Measurements from ENCODE around the gene MATR3. TPM values are rescaled to one million over a fixed set of nuclear protein-coding genes. Genes with fewer than 3 reads are reported as not detected.

MATR3 gene
- total and polyA plus RNA-seq, 4 donors = 38.4 to 111 (median 69.7) TPM

- Histone ChIP-seq H3K9ac (ENCODE audit: low read depth in 1 of 2, low read length in 2 of 2) (no peak overlapping the region), H3K9me3 (ENCODE audit: control insufficient read depth in 4 of 4, low read length in 3 of 4) (no peaks in the 10 kb centered on the region), H3K27ac (ENCODE audit: low read depth in 1 of 2, low read length in 2 of 2) (no peak overlapping the region), H3K36me3 (ENCODE audit: control insufficient read depth in 4 of 4, insufficient read depth in 3 of 4, low read depth in 1 of 4, low read length in 3 of 4) (peaks cover 0 to 3% (median 2%) of the 10 kb centered on the region in 4 donors), H3K27me3 (ENCODE audit: control insufficient read depth in 4 of 4, insufficient read depth in 4 of 4, low read length in 3 of 4) (no peaks in the 10 kb centered on the region), H3K4me3 (ENCODE audit: low read depth in 1 of 3, low read length in 3 of 3) (no peak overlapping the region), H3K4me1 (ENCODE audit: control insufficient read depth in 4 of 4, insufficient read depth in 4 of 4, low read length in 3 of 4) (peaks cover 0 to 3% (median 1%) of the 10 kb centered on the region in 4 donors)
- DNase-seq (ENCODE audit: low spot score) = no peak
- no peak for TF ChIP-seq TAF1 (conservative IDR thresholded peaks at IDR 0.05)
- 88% methylated on average over 3 of the region's 3 CpGs for WGBS
These were observed 7.7 kb upstream of the MATR3 start for GRCh38 chr5:139285651-139286392.

GRCh38 chr5:139287890-139288635 lies 5.5 kb upstream of the MATR3 start:
- no peak overlapping the region for H3K9ac ChIP-seq (ENCODE audit: low read depth in 1 of 2, low read length in 2 of 2)
- no peak overlapping the region for H3K4me3 ChIP-seq (ENCODE audit: low read depth in 1 of 3, low read length in 3 of 3)
- H3K9me3 ChIP-seq (ENCODE audit: control insufficient read depth in 4 of 4, low read length in 3 of 4) = no peaks in the 10 kb centered on the region
- H3K4me1 ChIP-seq (ENCODE audit: control insufficient read depth in 4 of 4, insufficient read depth in 4 of 4, low read length in 3 of 4) = peaks cover 0 to 3% (median 1%) of the 10 kb centered on the region in 4 donors
- WGBS = 70% methylated on average over 10 of the region's 10 CpGs
- H3K27ac ChIP-seq (ENCODE audit: low read depth in 1 of 2, low read length in 2 of 2) = no peak overlapping the region
- TF ChIP-seq RAD21 (IDR thresholded peaks at IDR 0.05) = peak; percentile 79 to 81
- TF ChIP-seq HNF4A (conservative IDR thresholded peaks at IDR 0.05) = no peak
- no peak for DNase-seq (ENCODE audit: low spot score)
- H3K36me3 ChIP-seq (ENCODE audit: control insufficient read depth in 4 of 4, insufficient read depth in 3 of 4, low read depth in 1 of 4, low read length in 3 of 4) = peaks cover 0 to 3% (median under 1%) of the 10 kb centered on the region in 4 donors
- H3K27me3 ChIP-seq (ENCODE audit: control insufficient read depth in 4 of 4, insufficient read depth in 4 of 4, low read length in 3 of 4) = no peaks in the 10 kb centered on the region

DNA sequence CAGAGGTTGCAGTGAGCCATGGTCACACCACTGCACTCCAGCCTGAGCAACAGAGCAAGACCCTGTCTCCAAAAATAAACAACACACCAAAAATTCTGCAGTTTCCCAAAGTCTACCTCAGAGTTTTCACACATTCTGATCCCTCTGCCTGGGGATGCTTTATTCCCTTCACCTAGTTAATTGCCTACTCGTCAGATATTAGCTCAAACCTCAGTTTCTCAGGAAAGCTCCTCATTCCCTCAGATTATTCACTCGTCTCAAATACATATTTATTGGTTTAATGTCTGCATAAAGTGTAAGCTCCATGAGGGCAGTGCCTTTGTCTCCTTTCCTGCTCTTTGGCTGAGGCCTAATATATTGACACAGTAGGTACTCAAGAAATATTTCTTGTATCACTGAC lies 2.5 kb upstream of the MATR3 start:
- Histone ChIP-seq H3K4me3 (ENCODE audit: low read depth in 1 of 3, low read length in 3 of 3) (no peak overlapping the region), H3K9ac (ENCODE audit: low read depth in 1 of 2, low read length in 2 of 2) (no peak overlapping the region), H3K9me3 (ENCODE audit: control insufficient read depth in 4 of 4, low read length in 3 of 4) (no peaks in the 10 kb centered on the region), H3K27me3 (ENCODE audit: control insufficient read depth in 4 of 4, insufficient read depth in 4 of 4, low read length in 3 of 4) (no peaks in the 10 kb centered on the region), H3K36me3 (ENCODE audit: control insufficient read depth in 4 of 4, insufficient read depth in 3 of 4, low read depth in 1 of 4, low read length in 3 of 4) (peaks cover 0 to 1% (median 0%) of the 10 kb centered on the region in 4 donors), H3K27ac (ENCODE audit: low read depth in 1 of 2, low read length in 2 of 2) (no peak overlapping the region), H3K4me1 (ENCODE audit: control insufficient read depth in 4 of 4, insufficient read depth in 4 of 4, low read length in 3 of 4) (peaks cover 3 to 15% (median 8%) of the 10 kb centered on the region in 4 donors)
- 98% methylated on average over 2 of the region's 2 CpGs for WGBS
- DNase-seq (ENCODE audit: low spot score) = no peak
- TF ChIP-seq EGR1 (IDR thresholded peaks at IDR 0.05; ENCODE audit: low read depth in 2 of 2) = no peak
- TF ChIP-seq, protein P1, sequence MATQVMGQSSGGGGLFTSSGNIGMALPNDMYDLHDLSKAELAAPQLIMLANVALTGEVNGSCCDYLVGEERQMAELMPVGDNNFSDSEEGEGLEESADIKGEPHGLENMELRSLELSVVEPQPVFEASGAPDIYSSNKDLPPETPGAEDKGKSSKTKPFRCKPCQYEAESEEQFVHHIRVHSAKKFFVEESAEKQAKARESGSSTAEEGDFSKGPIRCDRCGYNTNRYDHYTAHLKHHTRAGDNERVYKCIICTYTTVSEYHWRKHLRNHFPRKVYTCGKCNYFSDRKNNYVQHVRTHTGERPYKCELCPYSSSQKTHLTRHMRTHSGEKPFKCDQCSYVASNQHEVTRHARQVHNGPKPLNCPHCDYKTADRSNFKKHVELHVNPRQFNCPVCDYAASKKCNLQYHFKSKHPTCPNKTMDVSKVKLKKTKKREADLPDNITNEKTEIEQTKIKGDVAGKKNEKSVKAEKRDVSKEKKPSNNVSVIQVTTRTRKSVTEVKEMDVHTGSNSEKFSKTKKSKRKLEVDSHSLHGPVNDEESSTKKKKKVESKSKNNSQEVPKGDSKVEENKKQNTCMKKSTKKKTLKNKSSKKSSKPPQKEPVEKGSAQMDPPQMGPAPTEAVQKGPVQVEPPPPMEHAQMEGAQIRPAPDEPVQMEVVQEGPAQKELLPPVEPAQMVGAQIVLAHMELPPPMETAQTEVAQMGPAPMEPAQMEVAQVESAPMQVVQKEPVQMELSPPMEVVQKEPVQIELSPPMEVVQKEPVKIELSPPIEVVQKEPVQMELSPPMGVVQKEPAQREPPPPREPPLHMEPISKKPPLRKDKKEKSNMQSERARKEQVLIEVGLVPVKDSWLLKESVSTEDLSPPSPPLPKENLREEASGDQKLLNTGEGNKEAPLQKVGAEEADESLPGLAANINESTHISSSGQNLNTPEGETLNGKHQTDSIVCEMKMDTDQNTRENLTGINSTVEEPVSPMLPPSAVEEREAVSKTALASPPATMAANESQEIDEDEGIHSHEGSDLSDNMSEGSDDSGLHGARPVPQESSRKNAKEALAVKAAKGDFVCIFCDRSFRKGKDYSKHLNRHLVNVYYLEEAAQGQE (IDR thresholded peaks at IDR 0.05) = no peak

DNA sequence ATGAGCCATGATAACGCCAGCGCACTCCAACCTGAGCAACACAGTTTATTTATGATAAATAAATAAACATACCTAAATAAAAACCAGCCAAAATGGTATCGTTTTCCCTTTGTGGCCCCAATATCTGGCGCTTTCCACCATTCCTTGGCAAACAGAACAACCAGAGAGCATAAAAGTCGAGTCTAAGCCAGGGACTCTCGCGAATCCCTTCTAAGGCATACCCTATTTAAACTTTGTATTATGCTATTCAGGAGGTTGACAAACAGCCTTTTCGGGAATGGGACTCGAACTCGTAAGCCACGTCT lies 386 bp upstream of the MATR3 start:
- Histone ChIP-seq H3K4me1 (ENCODE audit: control insufficient read depth in 4 of 4, insufficient read depth in 4 of 4, low read length in 3 of 4) (peaks cover 5 to 32% (median 21%) of the 10 kb centered on the region in 4 donors), H3K9me3 (ENCODE audit: control insufficient read depth in 4 of 4, low read length in 3 of 4) (no peaks in the 10 kb centered on the region), H3K27me3 (ENCODE audit: control insufficient read depth in 4 of 4, insufficient read depth in 4 of 4, low read length in 3 of 4) (no peaks in the 10 kb centered on the region), H3K36me3 (ENCODE audit: control insufficient read depth in 4 of 4, insufficient read depth in 3 of 4, low read depth in 1 of 4, low read length in 3 of 4) (no peaks in the 10 kb centered on the region), H3K9ac (ENCODE audit: low read depth in 1 of 2, low read length in 2 of 2) (peak overlapping the region; percentile 72 to 91), H3K27ac (ENCODE audit: low read depth in 1 of 2, low read length in 2 of 2) (peak overlapping the region; percentile 100), H3K4me3 (ENCODE audit: low read depth in 1 of 3, low read length in 3 of 3) (peak overlapping the region; percentile 64 to 94 (median 83))
- 26% methylated on average over 11 of the region's 11 CpGs for WGBS
- no peak for DNase-seq (ENCODE audit: low spot score)
- TF ChIP-seq GABPA (IDR thresholded peaks at IDR 0.05 in 1 of 2, conservative IDR thresholded peaks at IDR 0.05 in 1 of 2) = no peak
- TF ChIP-seq, protein P2, sequence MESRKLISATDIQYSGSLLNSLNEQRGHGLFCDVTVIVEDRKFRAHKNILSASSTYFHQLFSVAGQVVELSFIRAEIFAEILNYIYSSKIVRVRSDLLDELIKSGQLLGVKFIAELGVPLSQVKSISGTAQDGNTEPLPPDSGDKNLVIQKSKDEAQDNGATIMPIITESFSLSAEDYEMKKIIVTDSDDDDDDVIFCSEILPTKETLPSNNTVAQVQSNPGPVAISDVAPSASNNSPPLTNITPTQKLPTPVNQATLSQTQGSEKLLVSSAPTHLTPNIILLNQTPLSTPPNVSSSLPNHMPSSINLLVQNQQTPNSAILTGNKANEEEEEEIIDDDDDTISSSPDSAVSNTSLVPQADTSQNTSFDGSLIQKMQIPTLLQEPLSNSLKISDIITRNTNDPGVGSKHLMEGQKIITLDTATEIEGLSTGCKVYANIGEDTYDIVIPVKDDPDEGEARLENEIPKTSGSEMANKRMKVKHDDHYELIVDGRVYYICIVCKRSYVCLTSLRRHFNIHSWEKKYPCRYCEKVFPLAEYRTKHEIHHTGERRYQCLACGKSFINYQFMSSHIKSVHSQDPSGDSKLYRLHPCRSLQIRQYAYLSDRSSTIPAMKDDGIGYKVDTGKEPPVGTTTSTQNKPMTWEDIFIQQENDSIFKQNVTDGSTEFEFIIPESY (IDR thresholded peaks at IDR 0.05) = no peak
- TF ChIP-seq, protein P1 (IDR thresholded peaks at IDR 0.05) = no peak
- no peak for TF ChIP-seq CTCF (IDR thresholded peaks at IDR 0.05; ENCODE audit: low read depth, low read length, missing input control)

All from liver (tissue), 9 donors.